CD4-positive, alpha-beta memory T cell (primary cell): Measurements from ENCODE around the gene MTA3. TPM values are rescaled to one million over a fixed set of nuclear protein-coding genes. Genes with fewer than 3 reads are reported as not detected.

Experiments used
- CTCF ChIA-PET: fragments of 350-600 bp; sonication (Branson Sonifier 250); formaldehyde crosslinking; loops from one replicate; lab custom pipeline; 2021; ENCODE audit warnings: inconsistent platforms; ENCODE audit not compliant: partially characterized antibody; lab: Charles Lee
- POLR2A ChIA-PET: fragments of 350-600 bp; sonication (Branson Sonifier 250); formaldehyde crosslinking; loops from one replicate; lab custom pipeline; 2021; ENCODE audit not compliant: partially characterized antibody; lab: Charles Lee
- DNase-seq, 5 donors: peaks; one replicate each; pipeline versions ENCODE4 v3.0.0 to v3.0.0-alpha.2; 2020 to 2022; ENCODE audit warnings: mixed read lengths in 1 of 5
- H3K27ac ChIP-seq: one replicate; pipeline ENCODE4 v1.7.0; 2013; ENCODE audit warnings: low read depth, low read length
- H3K27me3 ChIP-seq: 2 replicates; pipeline ENCODE4 v1.7.0; 2013; ENCODE audit warnings: mild to moderate bottlenecking, low read length, moderate library complexity; ENCODE audit not compliant: insufficient read depth
- H3K36me3 ChIP-seq: 2 replicates; pipeline ENCODE4 v1.7.0; 2013; ENCODE audit warnings: mild to moderate bottlenecking, low read length, moderate library complexity; ENCODE audit not compliant: insufficient read depth
- H3K4me1 ChIP-seq: 2 replicates; pipeline ENCODE4 v1.7.0; 2013; ENCODE audit warnings: mild to moderate bottlenecking, low read length, moderate library complexity; ENCODE audit not compliant: insufficient read depth
- H3K4me3 ChIP-seq, 2 donors: one replicate each; pipeline ENCODE4 v1.7.0; 2013; ENCODE audit warnings: low read length in 2 of 2, mild to moderate bottlenecking in 1 of 2
- H3K9me3 ChIP-seq, 2 donors: one replicate each; pipeline ENCODE4 v1.7.0; 2013; ENCODE audit warnings: low read length in 2 of 2, control low read depth in 1 of 2; ENCODE audit not compliant: control insufficient read depth in 1 of 2
- H3K27ac Mint-ChIP-seq, 7 donors: one replicate each; pipeline ENCODE4 v1.8.0; 2020 to 2021; ENCODE audit warnings: mixed read lengths in 7 of 7, mild to moderate bottlenecking in 6 of 7, inconsistent platforms in 3 of 7, moderate library complexity in 3 of 7
- H3K27me3 Mint-ChIP-seq, 2 donors: one replicate each; pipeline ENCODE4 v1.8.0; 2020 to 2021; ENCODE audit warnings: mixed read lengths in 2 of 2
- H3K36me3 Mint-ChIP-seq, 2 donors: one replicate each; pipeline ENCODE4 v1.8.0; 2020 to 2021; ENCODE audit warnings: mixed read lengths in 2 of 2, inconsistent platforms in 1 of 2, mild to moderate bottlenecking in 1 of 2
- H3K4me1 Mint-ChIP-seq, 4 donors: one replicate each; pipeline ENCODE4 v1.8.0; 2020 to 2021; ENCODE audit warnings: mixed read lengths in 4 of 4, mild to moderate bottlenecking in 1 of 4
- H3K4me3 Mint-ChIP-seq, 8 donors: one replicate each; pipeline ENCODE4 v1.8.0; 2020 to 2021; ENCODE audit warnings: mixed read lengths in 8 of 8, mild to moderate bottlenecking in 7 of 8, moderate library complexity in 6 of 8, inconsistent platforms in 3 of 8
- H3K9me3 Mint-ChIP-seq, 8 donors: one replicate each; pipeline ENCODE4 v1.8.0; 2020 to 2021; ENCODE audit warnings: mixed read lengths in 8 of 8, mild to moderate bottlenecking in 5 of 8, inconsistent platforms in 3 of 8, moderate library complexity in 1 of 8
- intact Hi-C: fragments of 100-400 bp; cut with micrococcal nuclease; formaldehyde crosslinking; loops from one replicate; pipeline ENCODE4 v1.15.1; 2023
- polyA plus RNA-seq, 2 donors: library from polyadenylated mRNA; unstranded; fragments of 300-500 nt; fragmentation: Illumina TruSeq; gene quantifications; one replicate each; pipeline ENCODE4 v1.2.3, GENCODE V29; 2021
- total RNA-seq, 2 experiments: library from RNA; stranded (reverse); gene quantifications; one replicate each; pipeline ENCODE4 v1.2.3, GENCODE V29; 2021

Gene MTA3
- total and polyA plus RNA-seq, 4 experiments from 2014 or later = 7.7 to 21.3 (median 13.3) TPM

GRCh38 chr2:42567364-42567763 is 1.1 kb upstream of the MTA3 start:
- Mint-ChIP-seq H3K4me1 (peaks cover 8 to 19% (median 14%) of the 10 kb centered on the region in 4 donors), H3K4me3 (peak overlapping the region; percentile 56 to 87 (median 76)), H3K36me3 (peaks cover 0 to 3% of the 10 kb centered on the region in 2 donors), H3K9me3 (peaks cover 0 to 2% (median 0%) of the 10 kb centered on the region in 8 donors), H3K27me3 (no peaks in the 10 kb centered on the region), H3K27ac (peak overlapping the region in 5 of 7 donors; percentile 70 to 84 (median 78))
- H3K27ac ChIP-seq = no peak overlapping the region
- H3K4me3 ChIP-seq = no peak overlapping the region
- peaks cover 9% of the 10 kb centered on the region for H3K4me1 ChIP-seq
- H3K9me3 ChIP-seq = no peaks in the 10 kb centered on the region
- ChIA-PET CTCF (no interaction called here), POLR2A (interaction anchor here (0.6 kb wide), 1 partner anchor 751 kb away, joined by 3 read pairs; no protein-coding TSS in a partner anchor)
- intact Hi-C loops = loop anchor here (2.0 kb wide), 1 partner anchor 73 kb away; no protein-coding TSS in a partner anchor
- DNase-seq = no peak
- H3K27me3 ChIP-seq = no peaks in the 10 kb centered on the region
- no peaks in the 10 kb centered on the region for H3K36me3 ChIP-seq

- no peaks in the 10 kb centered on the region for H3K27me3 ChIP-seq
- H3K27ac Mint-ChIP-seq = peak overlapping the region in 6 of 7 donors; percentile 6 to 84 (median 76)
- H3K9me3 Mint-ChIP-seq = peaks cover 0 to 2% (median 0%) of the 10 kb centered on the region in 8 donors
- no peaks in the 10 kb centered on the region for H3K27me3 Mint-ChIP-seq
- peak in 2 of 5 donors; percentile 0 to 5 for DNase-seq
- H3K36me3 ChIP-seq = no peaks in the 10 kb centered on the region
- peaks cover 9 to 21% (median 14%) of the 10 kb centered on the region in 4 donors for H3K4me1 Mint-ChIP-seq
- H3K4me3 ChIP-seq = no peak overlapping the region
- peak overlapping the region; percentile 56 to 87 (median 76) for H3K4me3 Mint-ChIP-seq
- no peak overlapping the region for H3K27ac ChIP-seq
- POLR2A ChIA-PET = no interaction called here
- H3K9me3 ChIP-seq = no peaks in the 10 kb centered on the region
- CTCF ChIA-PET = no interaction called here
- H3K4me1 ChIP-seq = peaks cover 9% of the 10 kb centered on the region
- H3K36me3 Mint-ChIP-seq = peaks cover 0 to 3% of the 10 kb centered on the region in 2 donors
- intact Hi-C loops = loop anchor here (2.0 kb wide), 1 partner anchor 73 kb away; no protein-coding TSS in a partner anchor
Observed at GRCh38 chr2:42567806-42568400, 529 bp upstream of the MTA3 start.

- H3K4me1 ChIP-seq = peaks cover 9% of the 10 kb centered on the region
- POLR2A ChIA-PET = interaction anchor here (1.1 kb wide), 1 partner anchor 94 kb away, joined by 4 read pairs; no protein-coding TSS in a partner anchor
- Mint-ChIP-seq H3K4me1 (peaks cover 11 to 23% (median 15%) of the 10 kb centered on the region in 4 donors), H3K9me3 (peaks cover 0 to 2% (median 0%) of the 10 kb centered on the region in 8 donors), H3K27me3 (no peaks in the 10 kb centered on the region), H3K27ac (peak overlapping the region; percentile 63 to 94 (median 89)), H3K4me3 (peak overlapping the region; percentile 83 to 97 (median 92)), H3K36me3 (peaks cover 0 to 5% of the 10 kb centered on the region in 2 donors)
- no peaks in the 10 kb centered on the region for H3K9me3 ChIP-seq
- no peak overlapping the region for H3K27ac ChIP-seq
- intact Hi-C loops = no loop called here
- CTCF ChIA-PET = no interaction called here
- no peaks in the 10 kb centered on the region for H3K36me3 ChIP-seq
- no peaks in the 10 kb centered on the region for H3K27me3 ChIP-seq
- H3K4me3 ChIP-seq = peak overlapping the region; percentile 9 to 36
- peak in 2 of 5 donors; percentile 1 to 4 for DNase-seq
Observed at GRCh38 chr2:42569116-42569711, 782 bp downstream of the MTA3 start.

GRCh38 chr2:42569883-42570282 is 1.5 kb downstream of the MTA3 start:
- H3K4me3 ChIP-seq = no peak overlapping the region
- no peaks in the 10 kb centered on the region for H3K36me3 ChIP-seq
- DNase-seq = no peak

GRCh38 chr2:42572297-42573081 is 4.1 kb downstream of the MTA3 start:
- no peaks in the 10 kb centered on the region for H3K9me3 Mint-ChIP-seq
- H3K4me3 Mint-ChIP-seq = no peak overlapping the region
- Histone ChIP-seq H3K27me3 (no peaks in the 10 kb centered on the region), H3K4me3 (no peak overlapping the region), H3K9me3 (no peaks in the 10 kb centered on the region), H3K36me3 (no peaks in the 10 kb centered on the region), H3K4me1 (peaks cover 18% of the 10 kb centered on the region), H3K27ac (no peak overlapping the region)
- ChIA-PET POLR2A (no interaction called here), CTCF (no interaction called here)
- no peak for DNase-seq
- H3K27ac Mint-ChIP-seq = no peak overlapping the region
- no peaks in the 10 kb centered on the region for H3K27me3 Mint-ChIP-seq
- peaks cover 19 to 36% (median 27%) of the 10 kb centered on the region in 4 donors for H3K4me1 Mint-ChIP-seq
- H3K36me3 Mint-ChIP-seq = peaks cover 9 to 17% of the 10 kb centered on the region in 2 donors
- intact Hi-C loops = no loop called here

More at GRCh38 chr2:42569883-42570282, 1.5 kb downstream of the MTA3 start:
- H3K27me3 Mint-ChIP-seq = no peaks in the 10 kb centered on the region
- no peaks in the 10 kb centered on the region for H3K9me3 ChIP-seq
- peaks cover 9% of the 10 kb centered on the region for H3K4me1 ChIP-seq
- H3K27ac ChIP-seq = no peak overlapping the region
- H3K36me3 Mint-ChIP-seq = peaks cover under 1 to 5% of the 10 kb centered on the region in 2 donors
- CTCF ChIA-PET = no interaction called here
- H3K4me1 Mint-ChIP-seq = peaks cover 11 to 24% (median 16%) of the 10 kb centered on the region in 4 donors
- intact Hi-C loops = no loop called here
- H3K9me3 Mint-ChIP-seq = peaks cover 0 to 2% (median 0%) of the 10 kb centered on the region in 8 donors
- H3K4me3 Mint-ChIP-seq = peak overlapping the region; percentile 83 to 97 (median 92)
- no peaks in the 10 kb centered on the region for H3K27me3 ChIP-seq
- peak overlapping the region in 6 of 7 donors; percentile 61 to 84 (median 74) for H3K27ac Mint-ChIP-seq
- POLR2A ChIA-PET = interaction anchor here (1.1 kb wide), 1 partner anchor 93 kb away, joined by 4 read pairs; no protein-coding TSS in a partner anchor

GRCh38 chr2:42573256-42573655 is 4.8 kb downstream of the MTA3 start:
- no peaks in the 10 kb centered on the region for H3K9me3 Mint-ChIP-seq
- peaks cover 19 to 31% (median 27%) of the 10 kb centered on the region in 4 donors for H3K4me1 Mint-ChIP-seq
- Histone ChIP-seq H3K4me1 (peaks cover 18% of the 10 kb centered on the region), H3K36me3 (no peaks in the 10 kb centered on the region), H3K4me3 (no peak overlapping the region), H3K9me3 (no peaks in the 10 kb centered on the region), H3K27ac (no peak overlapping the region), H3K27me3 (no peaks in the 10 kb centered on the region)
- CTCF ChIA-PET = no interaction called here
- intact Hi-C loops = no loop called here
- H3K27me3 Mint-ChIP-seq = no peaks in the 10 kb centered on the region
- H3K36me3 Mint-ChIP-seq = peaks cover 11 to 20% of the 10 kb centered on the region in 2 donors
- no peak overlapping the region for H3K27ac Mint-ChIP-seq
- POLR2A ChIA-PET = no interaction called here
- no peak overlapping the region for H3K4me3 Mint-ChIP-seq
- no peak for DNase-seq
